ENCODE results near the gene KIAA0319L. TPM values are rescaled to one million over a fixed set of nuclear protein-coding genes. Genes with fewer than 3 reads are reported as not detected.

The KIAA0319L gene
- total RNA-seq, 1 donor from 2014 or later, result 60.5 TPM

- Histone ChIP-seq H3K4me3 (ENCODE audit: low read depth, low read length) (no peak overlapping the region), H3K36me3 (ENCODE audit: control insufficient read depth, insufficient read depth, low read length) (peaks cover 1% of the 10 kb centered on the region), H3K27me3 (ENCODE audit: control insufficient read depth, insufficient read depth, low read length) (no peaks in the 10 kb centered on the region)
- TF ChIP-seq CTCF (IDR thresholded peaks at IDR 0.05; ENCODE audit: insufficient read depth, low read length, poor library complexity, severe bottlenecking), result no peak
- DNase-seq (ENCODE audit: low read depth), result no peak
Observed at GRCh38 chr1:35433714-35434113, 123.5 kb downstream of the KIAA0319L start.

- H3K27me3 ChIP-seq (ENCODE audit: control insufficient read depth, insufficient read depth, low read length), result no peaks in the 10 kb centered on the region
- TF ChIP-seq CTCF (IDR thresholded peaks at IDR 0.05; ENCODE audit: insufficient read depth, low read length, poor library complexity, severe bottlenecking), result no peak
- no peak overlapping the region for H3K4me3 ChIP-seq (ENCODE audit: low read depth, low read length)
- DNase-seq (ENCODE audit: low read depth), result no peak
- H3K36me3 ChIP-seq (ENCODE audit: control insufficient read depth, insufficient read depth, low read length), result no peaks in the 10 kb centered on the region
Observed at GRCh38 chr1:35432231-35432630, 125.0 kb downstream of the KIAA0319L start.

GRCh38 chr1:35431173-35431599, 126.0 kb downstream of the KIAA0319L start:
- no peaks in the 10 kb centered on the region for H3K36me3 ChIP-seq (ENCODE audit: control insufficient read depth, insufficient read depth, low read length)
- TF ChIP-seq CTCF (IDR thresholded peaks at IDR 0.05; ENCODE audit: insufficient read depth, low read length, poor library complexity, severe bottlenecking), result no peak
- H3K4me3 ChIP-seq (ENCODE audit: low read depth, low read length), result no peak overlapping the region
- no peak for DNase-seq (ENCODE audit: low read depth)
- no peaks in the 10 kb centered on the region for H3K27me3 ChIP-seq (ENCODE audit: control insufficient read depth, insufficient read depth, low read length)

- H3K4me3 ChIP-seq (ENCODE audit: low read depth, low read length), result no peak overlapping the region
- H3K27me3 ChIP-seq (ENCODE audit: control insufficient read depth, insufficient read depth, low read length), result no peaks in the 10 kb centered on the region
- no peaks in the 10 kb centered on the region for H3K36me3 ChIP-seq (ENCODE audit: control insufficient read depth, insufficient read depth, low read length)
- TF ChIP-seq CTCF (IDR thresholded peaks at IDR 0.05; ENCODE audit: insufficient read depth, low read length, poor library complexity, severe bottlenecking), result no peak
- no peak for DNase-seq (ENCODE audit: low read depth)
Observed at GRCh38 chr1:35430762-35431161, 126.4 kb downstream of the KIAA0319L start.

GRCh38 chr1:35428360-35428759, 128.8 kb downstream of the KIAA0319L start:
- no peaks in the 10 kb centered on the region for H3K36me3 ChIP-seq (ENCODE audit: control insufficient read depth, insufficient read depth, low read length)
- no peak for TF ChIP-seq CTCF (IDR thresholded peaks at IDR 0.05; ENCODE audit: insufficient read depth, low read length, poor library complexity, severe bottlenecking)
- H3K27me3 ChIP-seq (ENCODE audit: control insufficient read depth, insufficient read depth, low read length), result no peaks in the 10 kb centered on the region
- no peak overlapping the region for H3K4me3 ChIP-seq (ENCODE audit: low read depth, low read length)
- DNase-seq (ENCODE audit: low read depth), result no peak

GRCh38 chr1:35426097-35426586, 131.1 kb downstream of the KIAA0319L start:
- DNase-seq (ENCODE audit: low read depth), result no peak
- Histone ChIP-seq H3K27me3 (ENCODE audit: control insufficient read depth, insufficient read depth, low read length) (no peaks in the 10 kb centered on the region), H3K36me3 (ENCODE audit: control insufficient read depth, insufficient read depth, low read length) (no peaks in the 10 kb centered on the region), H3K4me3 (ENCODE audit: low read depth, low read length) (no peak overlapping the region)
- no peak for TF ChIP-seq CTCF (IDR thresholded peaks at IDR 0.05; ENCODE audit: insufficient read depth, low read length, poor library complexity, severe bottlenecking)
